22Rv1 (cell line): Measurements from ENCODE around the gene PADI2.
A peak's percentile ranks its signal among the peaks of the same experiment; 100 is the strongest.

Experiments
- H3K27ac ChIP-seq: fragments of 450-650 bp; 2 replicates; pipeline ENCODE4 v1.5.1; 2017
- CTCF ChIP-seq: fragments of 450-650 bp; IDR thresholded peaks from 2 replicates; pipeline ENCODE4 v1.5.1; 2017; ENCODE audit warnings: mild to moderate bottlenecking
- ZFX ChIP-seq: fragments of 450-650 bp; IDR thresholded peaks from 2 replicates; pipeline ENCODE4 v1.6.1; 2017; ENCODE audit warnings: antibody characterized with exemption, borderline replicate concordance

PADI2 gene

GRCh38 chr1:17125756-17126237 is 6.5 kb upstream of the PADI2 start:
- TF ChIP-seq ZFX (no peak), CTCF (peak; percentile 94)
- no peak overlapping the region for H3K27ac ChIP-seq

- no peak overlapping the region for H3K27ac ChIP-seq
- TF ChIP-seq CTCF (no peak), ZFX (no peak)
Observed at GRCh38 chr1:17123196-17124045, 4.2 kb upstream of the PADI2 start.

GRCh38 chr1:17122521-17123164 is 3.4 kb upstream of the PADI2 start:
- H3K27ac ChIP-seq = no peak overlapping the region
- no peak for TF ChIP-seq ZFX
- TF ChIP-seq CTCF = no peak

- TF ChIP-seq CTCF (no peak), ZFX (no peak)
- H3K27ac ChIP-seq = no peak overlapping the region
Observed at GRCh38 chr1:17121881-17122280, 2.6 kb upstream of the PADI2 start.

- no peak for TF ChIP-seq CTCF
- H3K27ac ChIP-seq = no peak overlapping the region
Observed at GRCh38 chr1:17120962-17121837, 1.9 kb upstream of the PADI2 start.

- H3K27ac ChIP-seq = no peak overlapping the region
- TF ChIP-seq CTCF (no peak), ZFX (no peak)
Observed at GRCh38 chr1:17120481-17120877, 1.2 kb upstream of the PADI2 start.
